NCI-H146 treated with DMSO at 0.1 percent for 48 hours (cell line): ENCODE results near the gene PGP.

Experiments used
- DNase-seq: peaks from one replicate; lab custom pipeline; 2025; ENCODE audit not compliant: unreplicated experiment; lab: John Stamatoyannopoulos, UW

Gene PGP

GRCh38 chr16:2237493-2238149, 23.0 kb upstream of the PGP start:
- DNase-seq = no peak

GRCh38 chr16:2237102-2237482, 22.5 kb upstream of the PGP start:
- DNase-seq = no peak

- DNase-seq = no peak
Observed at GRCh38 chr16:2236337-2237101, 21.9 kb upstream of the PGP start, which contains the start of gene DNASE1L2. Gene DNASE1L2 (plus strand): TSS chr16:2236444. CDS start chr16:2236817, 373 bp downstream.

GRCh38 chr16:2235695-2236336, 21.2 kb upstream of the PGP start:
- no peak for DNase-seq

DNA sequence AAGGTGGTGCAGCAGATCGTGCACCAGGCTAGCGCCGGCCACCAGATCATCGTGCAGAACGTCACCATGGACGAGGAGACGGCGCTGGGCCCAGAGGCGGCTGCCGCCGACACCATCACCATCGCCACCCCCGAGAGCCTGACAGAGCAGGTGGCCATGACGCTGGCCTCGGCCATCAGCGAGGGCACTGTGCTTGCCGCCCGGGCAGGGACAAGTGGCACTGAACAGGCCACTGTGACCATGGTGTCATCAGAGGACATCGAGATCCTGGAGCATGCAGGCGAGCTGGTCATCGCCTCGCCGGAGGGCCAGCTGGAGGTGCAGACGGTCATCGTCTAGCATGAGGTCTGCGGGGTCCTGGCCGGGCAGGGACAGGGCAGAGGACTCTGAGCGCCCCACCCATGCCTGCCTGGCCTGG, 20.6 kb upstream of the PGP start:
- DNase-seq = no peak

GRCh38 chr16:2234813-2235170, 20.2 kb upstream of the PGP start:
- no peak for DNase-seq

GRCh38 chr16:2233872-2234812, 19.5 kb upstream of the PGP start:
- no peak for DNase-seq

DNA sequence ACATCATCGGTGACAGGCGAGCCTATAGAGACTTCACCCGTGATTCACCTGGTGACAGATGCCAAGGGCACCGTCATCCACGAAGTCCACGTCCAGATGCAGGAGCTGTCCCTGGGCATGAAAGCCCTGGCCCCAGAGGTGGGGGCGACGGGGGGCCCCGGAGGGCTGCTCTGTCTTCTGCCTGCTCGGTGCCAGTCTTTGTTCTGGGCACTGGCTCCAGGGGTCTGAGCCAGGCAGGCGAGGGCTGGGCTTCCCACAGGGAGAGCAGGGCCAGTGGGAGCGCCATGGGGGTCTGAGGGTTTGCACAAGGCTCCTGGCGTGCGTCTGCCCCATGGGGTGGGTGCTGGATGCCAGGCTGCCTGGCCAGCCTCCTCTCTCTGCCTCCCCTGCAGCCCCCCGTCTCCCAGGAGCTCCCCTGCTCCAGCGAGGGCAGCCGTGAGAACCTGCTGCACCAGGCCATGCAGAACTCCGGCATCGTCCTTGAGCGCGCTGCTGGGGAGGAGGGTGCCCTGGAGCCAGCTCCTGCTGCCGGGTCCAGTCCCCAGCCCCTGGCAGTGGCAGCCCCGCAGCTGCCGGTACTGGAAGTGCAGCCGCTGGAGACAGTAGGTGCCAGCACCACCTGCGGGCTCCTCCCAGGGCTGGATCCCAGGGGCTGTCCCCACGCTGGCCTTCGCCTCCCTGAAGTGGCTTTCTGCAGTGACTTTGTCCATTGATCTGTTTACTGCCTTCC, 18.6 kb upstream of the PGP start:
- DNase-seq = no peak

- no peak for DNase-seq
Observed at GRCh38 chr16:2232094-2232990, 17.7 kb upstream of the PGP start.

- DNase-seq = no peak
Observed at GRCh38 chr16:2231016-2231931, 16.6 kb upstream of the PGP start.

GRCh38 chr16:2230376-2230775, 15.7 kb upstream of the PGP start:
- no peak for DNase-seq

GRCh38 chr16:2229632-2230250, 15.1 kb upstream of the PGP start:
- no peak for DNase-seq

DNA sequence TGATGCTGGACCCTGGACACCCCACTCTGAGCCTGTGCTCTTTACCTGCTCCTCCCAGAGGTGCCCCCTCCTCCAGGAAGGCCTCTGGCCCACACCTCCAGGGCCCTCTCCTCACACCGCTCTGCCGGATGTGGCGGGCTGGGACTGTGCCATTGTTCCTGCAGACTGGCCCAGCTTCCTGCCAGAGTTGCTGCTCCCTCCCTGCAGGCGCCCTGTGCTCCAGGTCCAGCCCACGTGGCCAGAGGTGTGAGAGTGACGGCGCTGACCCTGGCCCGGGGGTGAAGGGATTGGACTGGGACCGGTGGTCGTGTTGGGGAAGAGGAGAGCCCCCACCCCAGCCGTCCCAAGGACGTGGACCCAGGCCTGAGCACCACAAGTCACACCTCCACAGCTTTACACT, 14.5 kb upstream of the PGP start:
- DNase-seq = no peak

GRCh38 chr16:2228161-2228824, 13.7 kb upstream of the PGP start:
- DNase-seq = no peak

- DNase-seq = no peak
Observed at GRCh38 chr16:2226918-2227317, 12.3 kb upstream of the PGP start.

DNA sequence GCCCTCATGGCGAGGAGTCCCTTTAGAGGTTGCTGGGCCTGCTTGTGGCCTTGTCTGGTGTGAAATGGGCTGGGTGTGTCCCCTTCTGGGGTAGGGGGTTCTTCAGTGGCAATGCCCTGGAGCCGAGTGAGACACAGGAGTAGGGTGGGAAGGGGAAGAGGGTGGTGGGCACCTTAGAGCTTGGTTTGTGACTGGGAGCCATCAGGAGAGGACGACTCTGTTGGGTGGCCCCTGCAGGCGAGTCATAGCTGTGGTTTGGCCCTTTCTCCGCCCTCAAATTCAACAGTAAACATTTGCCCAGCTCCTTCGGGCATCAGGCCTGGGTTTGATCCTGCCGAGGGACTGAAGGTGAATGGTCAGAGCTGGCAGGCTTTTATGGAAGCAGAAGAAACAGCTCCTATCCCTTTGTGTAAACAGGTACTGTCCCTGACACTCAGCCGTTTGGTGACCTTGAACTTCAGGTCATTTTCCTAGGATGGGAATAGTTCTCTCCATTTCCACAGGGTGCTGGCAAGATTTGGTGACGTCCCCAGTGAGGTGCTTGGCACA, 11.7 kb upstream of the PGP start:
- DNase-seq = no peak

DNA sequence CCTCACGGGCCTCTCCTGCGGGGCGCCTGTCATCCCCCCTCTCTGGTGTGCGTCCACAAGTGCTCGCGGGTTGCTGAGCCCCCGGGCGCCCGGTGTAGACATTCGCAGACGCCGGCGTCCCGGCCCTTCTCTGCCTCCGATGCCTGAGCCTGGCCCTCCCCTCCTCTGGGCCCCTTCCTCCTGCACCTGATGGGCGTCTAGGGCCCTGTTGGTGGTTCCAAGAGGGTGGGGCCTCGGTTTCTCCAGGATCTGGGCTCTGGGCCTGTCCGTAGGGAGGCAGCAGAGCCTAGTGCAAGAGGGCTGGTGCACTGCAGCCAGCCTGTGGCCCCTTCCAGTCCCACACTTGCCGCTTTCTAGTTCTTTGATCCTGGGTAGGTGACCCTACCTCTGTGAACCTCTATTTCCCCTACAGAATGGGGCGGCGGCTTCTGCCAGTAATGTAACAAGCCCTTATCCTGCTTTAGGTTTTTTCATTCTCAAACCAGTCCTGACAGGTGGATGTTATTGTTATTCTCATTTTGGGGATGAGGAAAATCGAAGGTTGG, 9.4 kb upstream of the PGP start:
- DNase-seq = no peak
